ENCODE data around the gene CTDP1. TPM values are rescaled to one million over a fixed set of nuclear protein-coding genes. Genes with fewer than 3 reads are reported as not detected.
"Not testable (repeated sequence)": the region's sequence is repeated elsewhere in the genome, so short reads cannot be mapped to it uniquely, and the experiment has no call there.

Gene CTDP1
- total and polyA plus RNA-seq, 4 donors, result 2.7 to 13.9 (median 10.5) TPM

- 98% methylated on average over 15 of the region's 15 CpGs for WGBS
- peaks cover 0 to 24% (median 15%) of the 10 kb centered on the region in 4 donors for H3K9me3 ChIP-seq (ENCODE audit: control insufficient read depth in 4 of 4, low read length in 3 of 4)
- no peak overlapping the region for H3K27ac ChIP-seq (ENCODE audit: low read depth in 1 of 2, low read length in 2 of 2)
- H3K4me1 ChIP-seq (ENCODE audit: control insufficient read depth in 4 of 4, insufficient read depth in 4 of 4, low read length in 3 of 4), result no peaks in the 10 kb centered on the region
- no peak for TF ChIP-seq RXRA (IDR thresholded peaks at IDR 0.05)
- no peak for TF ChIP-seq ATF3 (IDR thresholded peaks at IDR 0.05)
- no peak for TF ChIP-seq HNF4G (IDR thresholded peaks at IDR 0.05)
- TF ChIP-seq SP1 (IDR thresholded peaks at IDR 0.05), result no peak
- no peak for TF ChIP-seq JUND (IDR thresholded peaks at IDR 0.05)
- TF ChIP-seq RAD21 (IDR thresholded peaks at IDR 0.05), result no peak
- no peak for TF ChIP-seq CTCF (IDR thresholded peaks at IDR 0.05; ENCODE audit: low read depth, low read length, missing input control)
- no peak for TF ChIP-seq MAX (IDR thresholded peaks at IDR 0.05)
- no peak for TF ChIP-seq YY1 (IDR thresholded peaks at IDR 0.05)
- TF ChIP-seq NR2F2 (IDR thresholded peaks at IDR 0.05), result no peak
- TF ChIP-seq, protein P1, sequence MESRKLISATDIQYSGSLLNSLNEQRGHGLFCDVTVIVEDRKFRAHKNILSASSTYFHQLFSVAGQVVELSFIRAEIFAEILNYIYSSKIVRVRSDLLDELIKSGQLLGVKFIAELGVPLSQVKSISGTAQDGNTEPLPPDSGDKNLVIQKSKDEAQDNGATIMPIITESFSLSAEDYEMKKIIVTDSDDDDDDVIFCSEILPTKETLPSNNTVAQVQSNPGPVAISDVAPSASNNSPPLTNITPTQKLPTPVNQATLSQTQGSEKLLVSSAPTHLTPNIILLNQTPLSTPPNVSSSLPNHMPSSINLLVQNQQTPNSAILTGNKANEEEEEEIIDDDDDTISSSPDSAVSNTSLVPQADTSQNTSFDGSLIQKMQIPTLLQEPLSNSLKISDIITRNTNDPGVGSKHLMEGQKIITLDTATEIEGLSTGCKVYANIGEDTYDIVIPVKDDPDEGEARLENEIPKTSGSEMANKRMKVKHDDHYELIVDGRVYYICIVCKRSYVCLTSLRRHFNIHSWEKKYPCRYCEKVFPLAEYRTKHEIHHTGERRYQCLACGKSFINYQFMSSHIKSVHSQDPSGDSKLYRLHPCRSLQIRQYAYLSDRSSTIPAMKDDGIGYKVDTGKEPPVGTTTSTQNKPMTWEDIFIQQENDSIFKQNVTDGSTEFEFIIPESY (IDR thresholded peaks at IDR 0.05), result no peak
- TF ChIP-seq TAF1 (conservative IDR thresholded peaks at IDR 0.05), result no peak
- TF ChIP-seq EGR1 (IDR thresholded peaks at IDR 0.05; ENCODE audit: low read depth in 2 of 2), result no peak
- no peak for TF ChIP-seq FOXA1 (IDR thresholded peaks at IDR 0.05)
- no peak overlapping the region for H3K9ac ChIP-seq (ENCODE audit: low read depth in 1 of 2, low read length in 2 of 2)
- no peak for DNase-seq (ENCODE audit: low spot score)
- peaks cover 24 to 68% (median 37%) of the 10 kb centered on the region in 4 donors for H3K36me3 ChIP-seq (ENCODE audit: control insufficient read depth in 4 of 4, insufficient read depth in 3 of 4, low read depth in 1 of 4, low read length in 3 of 4)
- H3K4me3 ChIP-seq (ENCODE audit: low read depth in 1 of 3, low read length in 3 of 3), result no peak overlapping the region
- H3K27me3 ChIP-seq (ENCODE audit: control insufficient read depth in 4 of 4, insufficient read depth in 4 of 4, low read length in 3 of 4), result no peaks in the 10 kb centered on the region
Observed at GRCh38 chr18:79739440-79739778, 59.8 kb downstream of the CTDP1 start.

GRCh38 chr18:79740047-79740446 lies 60.4 kb downstream of the CTDP1 start:
- not testable (repeated sequence) for H3K4me1 ChIP-seq (ENCODE audit: control insufficient read depth in 4 of 4, insufficient read depth in 4 of 4, low read length in 3 of 4); H3K27me3 ChIP-seq (ENCODE audit: control insufficient read depth in 4 of 4, insufficient read depth in 4 of 4, low read length in 3 of 4); H3K9ac ChIP-seq (ENCODE audit: low read depth in 1 of 2, low read length in 2 of 2); H3K4me3 ChIP-seq (ENCODE audit: low read depth in 1 of 3, low read length in 3 of 3); H3K27ac ChIP-seq (ENCODE audit: low read depth in 1 of 2, low read length in 2 of 2); DNase-seq (ENCODE audit: low spot score)
- H3K36me3 ChIP-seq (ENCODE audit: control insufficient read depth in 4 of 4, insufficient read depth in 3 of 4, low read depth in 1 of 4, low read length in 3 of 4), result peaks cover 24 to 62% (median 35%) of the 10 kb centered on the region in 4 donors
- peaks cover 0 to 20% (median 13%) of the 10 kb centered on the region in 4 donors for H3K9me3 ChIP-seq (ENCODE audit: control insufficient read depth in 4 of 4, low read length in 3 of 4)
- WGBS, result 99% methylated on average over 18 of the region's 27 CpGs

GRCh38 chr18:79740521-79741361 lies 61.1 kb downstream of the CTDP1 start:
- no peak overlapping the region for H3K9ac ChIP-seq (ENCODE audit: low read depth in 1 of 2, low read length in 2 of 2)
- no peaks in the 10 kb centered on the region for H3K27me3 ChIP-seq (ENCODE audit: control insufficient read depth in 4 of 4, insufficient read depth in 4 of 4, low read length in 3 of 4)
- DNase-seq (ENCODE audit: low spot score), result no peak
- no peak overlapping the region for H3K4me3 ChIP-seq (ENCODE audit: low read depth in 1 of 3, low read length in 3 of 3)
- peaks cover 18 to 55% (median 34%) of the 10 kb centered on the region in 4 donors for H3K36me3 ChIP-seq (ENCODE audit: control insufficient read depth in 4 of 4, insufficient read depth in 3 of 4, low read depth in 1 of 4, low read length in 3 of 4)
- WGBS, result 94% methylated on average over 26 of the region's 26 CpGs
- H3K4me1 ChIP-seq (ENCODE audit: control insufficient read depth in 4 of 4, insufficient read depth in 4 of 4, low read length in 3 of 4), result no peaks in the 10 kb centered on the region
- H3K27ac ChIP-seq (ENCODE audit: low read depth in 1 of 2, low read length in 2 of 2), result no peak overlapping the region
- H3K9me3 ChIP-seq (ENCODE audit: control insufficient read depth in 4 of 4, low read length in 3 of 4), result peaks cover 0 to 16% (median 10%) of the 10 kb centered on the region in 4 donors
- TF ChIP-seq CTCF (IDR thresholded peaks at IDR 0.05; ENCODE audit: low read depth, low read length, missing input control) (no peak), FOXA2 (IDR thresholded peaks at IDR 0.05) (no peak), HNF4G (IDR thresholded peaks at IDR 0.05) (no peak), JUND (IDR thresholded peaks at IDR 0.05) (no peak), YY1 (IDR thresholded peaks at IDR 0.05) (no peak), NR2F2 (IDR thresholded peaks at IDR 0.05) (no peak), SP1 (IDR thresholded peaks at IDR 0.05) (no peak), FOXA1 (IDR thresholded peaks at IDR 0.05) (no peak), MAX (IDR thresholded peaks at IDR 0.05) (no peak), ATF3 (IDR thresholded peaks at IDR 0.05) (no peak), HNF4A (conservative IDR thresholded peaks at IDR 0.05) (no peak)

Data from liver (tissue), 9 donors.